ENCODE data around the gene SYNE3. TPM values are rescaled to one million over a fixed set of nuclear protein-coding genes. Genes with fewer than 3 reads are reported as not detected.
A peak's percentile ranks its signal among the peaks of the same experiment; 100 is the strongest.

The SYNE3 gene
- total and polyA plus RNA-seq, 4 donors = 0.47 to 9.0 (median 4.7) TPM

- no peak for TF ChIP-seq HNF4A (conservative IDR thresholded peaks at IDR 0.05)
- TF ChIP-seq ATF3 (IDR thresholded peaks at IDR 0.05) = no peak
- TF ChIP-seq TAF1 (conservative IDR thresholded peaks at IDR 0.05) = no peak
- no peak for TF ChIP-seq GABPA (IDR thresholded peaks at IDR 0.05 in 1 of 2, conservative IDR thresholded peaks at IDR 0.05 in 1 of 2)
- no peak for TF ChIP-seq EGR1 (IDR thresholded peaks at IDR 0.05; ENCODE audit: low read depth in 2 of 2)
- TF ChIP-seq JUND (IDR thresholded peaks at IDR 0.05) = no peak
- no peak for TF ChIP-seq CTCF (IDR thresholded peaks at IDR 0.05; ENCODE audit: low read depth, low read length, missing input control)
- TF ChIP-seq NR2F2 (IDR thresholded peaks at IDR 0.05) = no peak
- no peak for TF ChIP-seq RXRA (IDR thresholded peaks at IDR 0.05)
- no peak for TF ChIP-seq YY1 (IDR thresholded peaks at IDR 0.05)
- TF ChIP-seq ZBTB33 (IDR thresholded peaks at IDR 0.05) = no peak
- Histone ChIP-seq H3K36me3 (ENCODE audit: control insufficient read depth in 4 of 4, insufficient read depth in 3 of 4, low read depth in 1 of 4, low read length in 3 of 4) (no peaks in the 10 kb centered on the region), H3K9me3 (ENCODE audit: control insufficient read depth in 4 of 4, low read length in 3 of 4) (no peaks in the 10 kb centered on the region), H3K27ac (ENCODE audit: low read depth in 1 of 2, low read length in 2 of 2) (no peak overlapping the region), H3K27me3 (ENCODE audit: control insufficient read depth in 4 of 4, insufficient read depth in 4 of 4, low read length in 3 of 4) (no peaks in the 10 kb centered on the region), H3K4me3 (ENCODE audit: low read depth in 1 of 3, low read length in 3 of 3) (no peak overlapping the region), H3K9ac (ENCODE audit: low read depth in 1 of 2, low read length in 2 of 2) (peak overlapping the region in 1 of 2 donors; percentile 18), H3K4me1 (ENCODE audit: control insufficient read depth in 4 of 4, insufficient read depth in 4 of 4, low read length in 3 of 4) (peaks cover 6 to 72% (median 69%) of the 10 kb centered on the region in 4 donors)
- 95% methylated on average over 7 of the region's 7 CpGs for WGBS
- no peak for DNase-seq (ENCODE audit: low spot score)
These were observed 12.8 kb upstream of the SYNE3 start for GRCh38 chr14:95529216-95529615.

- Histone ChIP-seq H3K27ac (ENCODE audit: low read depth in 1 of 2, low read length in 2 of 2) (peak overlapping the region; percentile 91 to 92), H3K4me1 (ENCODE audit: control insufficient read depth in 4 of 4, insufficient read depth in 4 of 4, low read length in 3 of 4) (peaks cover 6 to 76% (median 72%) of the 10 kb centered on the region in 4 donors), H3K4me3 (ENCODE audit: low read depth in 1 of 3, low read length in 3 of 3) (no peak overlapping the region), H3K9me3 (ENCODE audit: control insufficient read depth in 4 of 4, low read length in 3 of 4) (no peaks in the 10 kb centered on the region), H3K27me3 (ENCODE audit: control insufficient read depth in 4 of 4, insufficient read depth in 4 of 4, low read length in 3 of 4) (no peaks in the 10 kb centered on the region), H3K36me3 (ENCODE audit: control insufficient read depth in 4 of 4, insufficient read depth in 3 of 4, low read depth in 1 of 4, low read length in 3 of 4) (no peaks in the 10 kb centered on the region), H3K9ac (ENCODE audit: low read depth in 1 of 2, low read length in 2 of 2) (peak overlapping the region; percentile 58 to 76)
- 21% methylated on average over 4 of the region's 4 CpGs for WGBS
- no peak for DNase-seq (ENCODE audit: low spot score)
- TF ChIP-seq TAF1 (conservative IDR thresholded peaks at IDR 0.05) = no peak
- TF ChIP-seq HNF4A (conservative IDR thresholded peaks at IDR 0.05) = no peak
- TF ChIP-seq JUND (IDR thresholded peaks at IDR 0.05) = peak in 1 of 2 donors; percentile 18
- TF ChIP-seq RXRA (IDR thresholded peaks at IDR 0.05) = no peak
- TF ChIP-seq ATF3 (IDR thresholded peaks at IDR 0.05) = no peak
- TF ChIP-seq ZBTB33 (IDR thresholded peaks at IDR 0.05) = no peak
- no peak for TF ChIP-seq FOXA1 (IDR thresholded peaks at IDR 0.05)
- no peak for TF ChIP-seq FOXA2 (IDR thresholded peaks at IDR 0.05)
- TF ChIP-seq YY1 (IDR thresholded peaks at IDR 0.05) = no peak
- no peak for TF ChIP-seq NR2F2 (IDR thresholded peaks at IDR 0.05)
- no peak for TF ChIP-seq HNF4G (IDR thresholded peaks at IDR 0.05)
- TF ChIP-seq CTCF (IDR thresholded peaks at IDR 0.05; ENCODE audit: low read depth, low read length, missing input control) = peak; percentile 82
- no peak for TF ChIP-seq SP1 (IDR thresholded peaks at IDR 0.05)
- no peak for TF ChIP-seq GABPA (IDR thresholded peaks at IDR 0.05 in 1 of 2, conservative IDR thresholded peaks at IDR 0.05 in 1 of 2)
- peak; percentile 85 to 87 for TF ChIP-seq RAD21 (IDR thresholded peaks at IDR 0.05)
These were observed 11.0 kb upstream of the SYNE3 start for GRCh38 chr14:95527387-95528002.

Data from liver (tissue), 9 donors.